Measurements from ENCODE around the gene DAPK2. TPM values are rescaled to one million over a fixed set of nuclear protein-coding genes. Genes with fewer than 3 reads are reported as not detected.
A peak's percentile ranks its signal among the peaks of the same experiment; 100 is the strongest.

Gene DAPK2
- polyA plus RNA-seq, 3 donors from 2014 or later: 4.5 to 7.3 (median 5.1) TPM

GRCh38 chr15:63896336-63897115 is 149.8 kb downstream of the DAPK2 start:
- H3K27me3 Mint-ChIP-seq (ENCODE audit: low read depth in 3 of 3): peaks cover 5 to 20% (median 8%) of the 10 kb centered on the region in 3 donors
- H3K4me1 Mint-ChIP-seq: peaks cover 94 to 96% of the 10 kb centered on the region in 2 donors
- DNase-seq: peak; percentile 73 to 76 (median 73)
- H3K9me3 Mint-ChIP-seq: no peaks in the 10 kb centered on the region
- peak overlapping the region; percentile 66 to 88 (median 84) for H3K27ac Mint-ChIP-seq
- H3K36me3 Mint-ChIP-seq: no peaks in the 10 kb centered on the region
- peak overlapping the region; percentile 63 to 85 (median 78) for H3K4me3 Mint-ChIP-seq

- no peak for DNase-seq
- Mint-ChIP-seq H3K9me3 (no peaks in the 10 kb centered on the region), H3K27ac (peak overlapping the region; percentile 4 to 88 (median 84)), H3K36me3 (no peaks in the 10 kb centered on the region), H3K4me1 (peaks cover 99 to 100% of the 10 kb centered on the region in 2 donors), H3K4me3 (peak overlapping the region; percentile 63 to 85 (median 78)), H3K27me3 (ENCODE audit: low read depth in 3 of 3) (peaks cover 5 to 17% (median 8%) of the 10 kb centered on the region in 3 donors)
Measured at GRCh38 chr15:63895787-63896218, 150.5 kb downstream of the DAPK2 start.

- peaks cover 93 to 96% of the 10 kb centered on the region in 2 donors for H3K4me1 Mint-ChIP-seq
- H3K4me3 Mint-ChIP-seq: peak overlapping the region; percentile 63 to 85 (median 78)
Measured at GRCh38 chr15:63895194-63895593, 151.1 kb downstream of the DAPK2 start.

GRCh38 chr15:63894662-63894949 is 151.7 kb downstream of the DAPK2 start:
- peaks cover 5 to 16% (median 8%) of the 10 kb centered on the region in 3 donors for H3K27me3 Mint-ChIP-seq (ENCODE audit: low read depth in 3 of 3)
- H3K27ac Mint-ChIP-seq: peak overlapping the region in 2 of 6 donors; percentile 44 to 74
- peak overlapping the region in 3 of 5 donors; percentile 15 to 85 (median 78) for H3K4me3 Mint-ChIP-seq
- H3K36me3 Mint-ChIP-seq: no peaks in the 10 kb centered on the region
- no peak for DNase-seq
- no peaks in the 10 kb centered on the region for H3K9me3 Mint-ChIP-seq
- peaks cover 87 to 90% of the 10 kb centered on the region in 2 donors for H3K4me1 Mint-ChIP-seq

More at GRCh38 chr15:63895194-63895593, 151.1 kb downstream of the DAPK2 start:
- Mint-ChIP-seq H3K27me3 (ENCODE audit: low read depth in 3 of 3) (peaks cover 5 to 16% (median 8%) of the 10 kb centered on the region in 3 donors), H3K27ac (peak overlapping the region in 5 of 6 donors; percentile 13 to 80 (median 51)), H3K9me3 (no peaks in the 10 kb centered on the region), H3K36me3 (no peaks in the 10 kb centered on the region)
- no peak for DNase-seq

- DNase-seq: no peak
- H3K4me3 Mint-ChIP-seq: peak overlapping the region; percentile 51 to 80 (median 70)
- H3K4me1 Mint-ChIP-seq: peaks cover 82 to 85% of the 10 kb centered on the region in 2 donors
- H3K27me3 Mint-ChIP-seq (ENCODE audit: low read depth in 3 of 3): peaks cover 5 to 16% (median 7%) of the 10 kb centered on the region in 3 donors
- no peaks in the 10 kb centered on the region for H3K9me3 Mint-ChIP-seq
- no peaks in the 10 kb centered on the region for H3K36me3 Mint-ChIP-seq
- peak overlapping the region; percentile 53 to 95 (median 84) for H3K27ac Mint-ChIP-seq
Measured at GRCh38 chr15:63893866-63894661, 152.2 kb downstream of the DAPK2 start.

- H3K36me3 Mint-ChIP-seq: no peaks in the 10 kb centered on the region
- H3K4me3 Mint-ChIP-seq: peak overlapping the region; percentile 51 to 80 (median 70)
- H3K4me1 Mint-ChIP-seq: peaks cover 70 to 73% of the 10 kb centered on the region in 2 donors
- no peaks in the 10 kb centered on the region for H3K9me3 Mint-ChIP-seq
- DNase-seq: peak; percentile 88 to 91 (median 90)
- peaks cover 4 to 11% (median 5%) of the 10 kb centered on the region in 3 donors for H3K27me3 Mint-ChIP-seq (ENCODE audit: low read depth in 3 of 3)
- peak overlapping the region; percentile 53 to 95 (median 84) for H3K27ac Mint-ChIP-seq
Measured at GRCh38 chr15:63892794-63893441, 153.4 kb downstream of the DAPK2 start.

GRCh38 chr15:63891768-63892133 is 154.5 kb downstream of the DAPK2 start:
- peak overlapping the region; percentile 31 to 80 (median 70) for H3K4me3 Mint-ChIP-seq
- no peaks in the 10 kb centered on the region for H3K9me3 Mint-ChIP-seq
- H3K36me3 Mint-ChIP-seq: no peaks in the 10 kb centered on the region
- H3K4me1 Mint-ChIP-seq: peaks cover 59 to 62% of the 10 kb centered on the region in 2 donors
- peaks cover 3 to 8% (median 3%) of the 10 kb centered on the region in 3 donors for H3K27me3 Mint-ChIP-seq (ENCODE audit: low read depth in 3 of 3)
- DNase-seq: no peak
- H3K27ac Mint-ChIP-seq: peak overlapping the region; percentile 53 to 95 (median 80)

GRCh38 chr15:63891079-63891767 is 155.1 kb downstream of the DAPK2 start:
- DNase-seq: peak; percentile 64 to 67 (median 67)
- Mint-ChIP-seq H3K27ac (peak overlapping the region in 5 of 6 donors; percentile 67 to 95 (median 82)), H3K36me3 (no peaks in the 10 kb centered on the region), H3K4me1 (peaks cover 53 to 56% of the 10 kb centered on the region in 2 donors), H3K27me3 (ENCODE audit: low read depth in 3 of 3) (peaks cover under 1 to 4% (median 2%) of the 10 kb centered on the region in 3 donors), H3K9me3 (no peaks in the 10 kb centered on the region), H3K4me3 (peak overlapping the region; percentile 24 to 80 (median 49))

GRCh38 chr15:63890617-63891016 is 155.7 kb downstream of the DAPK2 start:
- peaks cover 0 to 3% (median 2%) of the 10 kb centered on the region in 3 donors for H3K27me3 Mint-ChIP-seq (ENCODE audit: low read depth in 3 of 3)
- H3K4me1 Mint-ChIP-seq: peaks cover 47 to 50% of the 10 kb centered on the region in 2 donors
- H3K27ac Mint-ChIP-seq: peak overlapping the region in 1 of 6 donors; percentile 92

GRCh38 chr15:63889831-63890230 is 156.5 kb downstream of the DAPK2 start:
- Mint-ChIP-seq H3K4me1 (peaks cover 39 to 42% of the 10 kb centered on the region in 2 donors), H3K9me3 (no peaks in the 10 kb centered on the region), H3K36me3 (no peaks in the 10 kb centered on the region), H3K27ac (no peak overlapping the region), H3K4me3 (no peak overlapping the region), H3K27me3 (ENCODE audit: low read depth in 3 of 3) (peaks cover 0 to 3% (median 2%) of the 10 kb centered on the region in 3 donors)
- DNase-seq: no peak

More at GRCh38 chr15:63890617-63891016, 155.7 kb downstream of the DAPK2 start:
- H3K36me3 Mint-ChIP-seq: no peaks in the 10 kb centered on the region
- no peaks in the 10 kb centered on the region for H3K9me3 Mint-ChIP-seq
- H3K4me3 Mint-ChIP-seq: peak overlapping the region in 2 of 5 donors; percentile 76 to 80
- no peak for DNase-seq

- no peak for DNase-seq
- H3K27me3 Mint-ChIP-seq (ENCODE audit: low read depth in 3 of 3): peaks cover 0 to 3% (median 2%) of the 10 kb centered on the region in 3 donors
- no peaks in the 10 kb centered on the region for H3K9me3 Mint-ChIP-seq
- no peak overlapping the region for H3K27ac Mint-ChIP-seq
- no peak overlapping the region for H3K4me3 Mint-ChIP-seq
- H3K4me1 Mint-ChIP-seq: peaks cover 31 to 32% of the 10 kb centered on the region in 2 donors
- H3K36me3 Mint-ChIP-seq: no peaks in the 10 kb centered on the region
Measured at GRCh38 chr15:63888823-63889222, 157.5 kb downstream of the DAPK2 start.

GRCh38 chr15:63888146-63888545 is 158.1 kb downstream of the DAPK2 start:
- H3K27me3 Mint-ChIP-seq (ENCODE audit: low read depth in 3 of 3): peaks cover 0 to 3% (median 2%) of the 10 kb centered on the region in 3 donors
- no peak overlapping the region for H3K27ac Mint-ChIP-seq
- no peak for DNase-seq
- H3K36me3 Mint-ChIP-seq: no peaks in the 10 kb centered on the region
- peaks cover 24 to 26% of the 10 kb centered on the region in 2 donors for H3K4me1 Mint-ChIP-seq
- H3K9me3 Mint-ChIP-seq: no peaks in the 10 kb centered on the region
- no peak overlapping the region for H3K4me3 Mint-ChIP-seq

- Mint-ChIP-seq H3K9me3 (no peaks in the 10 kb centered on the region), H3K36me3 (no peaks in the 10 kb centered on the region), H3K27ac (no peak overlapping the region), H3K27me3 (ENCODE audit: low read depth in 3 of 3) (peaks cover 0 to 2% (median under 1%) of the 10 kb centered on the region in 3 donors), H3K4me1 (peaks cover 19 to 20% of the 10 kb centered on the region in 2 donors), H3K4me3 (no peak overlapping the region)
- DNase-seq: no peak
Measured at GRCh38 chr15:63887630-63888029, 158.7 kb downstream of the DAPK2 start.
